Lower lobe of right lung (tissue), 2 donors: ENCODE results near the gene RND3. TPM values are rescaled to one million over a fixed set of nuclear protein-coding genes. Genes with fewer than 3 reads are reported as not detected.

Experiments used
- ATAC-seq, 2 donors: fragments of 200-7000 bp; cut with Tn5 transposase; one replicate each; pipeline ENCODE4 v1.9.1; 2020 to 2022; ENCODE audit warnings: mild to moderate bottlenecking in 2 of 2, moderate library complexity in 2 of 2
- DNase-seq: peaks from one replicate; pipeline ENCODE4 v3.0.0-alpha.2; 2020
- H3K27ac ChIP-seq: fragments of 200-600 bp; one replicate; pipeline ENCODE4 v1.8.0; 2022
- H3K27me3 ChIP-seq: fragments of 200-600 bp; one replicate; pipeline ENCODE4 v1.8.0; 2022; ENCODE audit warnings: low read depth
- H3K36me3 ChIP-seq: fragments of 200-600 bp; one replicate; pipeline ENCODE4 v1.8.0; 2022; ENCODE audit warnings: mild to moderate bottlenecking
- H3K4me1 ChIP-seq: fragments of 200-600 bp; one replicate; pipeline ENCODE4 v1.8.0; 2022
- H3K4me3 ChIP-seq: fragments of 200-600 bp; one replicate; pipeline ENCODE4 v1.8.0; 2022; ENCODE audit warnings: mild to moderate bottlenecking
- H3K9me3 ChIP-seq: fragments of 200-600 bp; one replicate; pipeline ENCODE4 v1.8.0; 2022
- intact Hi-C: fragments of 100-400 bp; cut with DNase I; formaldehyde crosslinking; loops from one replicate; pipeline ENCODE4 v1.11.0; 2022
- total RNA-seq: library from RNA; stranded (reverse); fragmentation: NEBNext Ultra II Directional; extraction: Animal tissue kit (Norgen Biotek cat#: 25700); gene quantifications from one replicate; pipeline ENCODE4 v1.2.1, GENCODE V29; 2021
- TF ChIP-seq, protein P1 (sequence below): fragments of 200-600 bp; IDR thresholded peaks from one replicate; pipeline ENCODE4 v1.8.0; 2022; ENCODE audit warnings: antibody characterized with exemption, mild to moderate bottlenecking
- donor health status: DM: no; HTN: yes; CAD: no; lungs with severe emphysema.

The RND3 gene
- total RNA-seq, 1 donor from 2014 or later = 20.8 TPM

DNA sequence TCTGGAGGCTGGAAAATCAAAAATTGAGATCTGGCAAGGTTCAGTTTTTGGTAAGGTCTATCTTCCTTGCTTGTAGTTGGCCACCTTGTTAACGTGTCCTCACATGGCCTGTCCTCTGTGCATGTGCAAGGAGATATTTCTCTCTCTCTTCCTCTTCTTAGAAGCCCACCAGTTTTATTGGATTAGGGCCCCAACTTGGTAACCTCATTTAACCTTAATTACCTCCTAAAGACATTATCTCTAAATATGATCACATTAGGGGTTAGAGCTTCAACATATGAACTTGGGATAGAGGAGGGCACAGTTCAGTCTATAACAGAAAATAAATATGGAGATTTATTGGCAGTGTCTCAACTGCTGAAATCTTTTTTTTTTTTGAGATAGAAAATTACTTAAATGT, 19.6 kb upstream of the RND3 start:
- Histone ChIP-seq H3K9me3 (no peaks in the 10 kb centered on the region), H3K27me3 (no peaks in the 10 kb centered on the region), H3K4me3 (no peak overlapping the region), H3K27ac (no peak overlapping the region), H3K4me1 (no peaks in the 10 kb centered on the region), H3K36me3 (no peaks in the 10 kb centered on the region)
- DNase-seq (no peak), ATAC-seq (no peak)
- intact Hi-C loops = no loop called here
- TF ChIP-seq, protein P1, sequence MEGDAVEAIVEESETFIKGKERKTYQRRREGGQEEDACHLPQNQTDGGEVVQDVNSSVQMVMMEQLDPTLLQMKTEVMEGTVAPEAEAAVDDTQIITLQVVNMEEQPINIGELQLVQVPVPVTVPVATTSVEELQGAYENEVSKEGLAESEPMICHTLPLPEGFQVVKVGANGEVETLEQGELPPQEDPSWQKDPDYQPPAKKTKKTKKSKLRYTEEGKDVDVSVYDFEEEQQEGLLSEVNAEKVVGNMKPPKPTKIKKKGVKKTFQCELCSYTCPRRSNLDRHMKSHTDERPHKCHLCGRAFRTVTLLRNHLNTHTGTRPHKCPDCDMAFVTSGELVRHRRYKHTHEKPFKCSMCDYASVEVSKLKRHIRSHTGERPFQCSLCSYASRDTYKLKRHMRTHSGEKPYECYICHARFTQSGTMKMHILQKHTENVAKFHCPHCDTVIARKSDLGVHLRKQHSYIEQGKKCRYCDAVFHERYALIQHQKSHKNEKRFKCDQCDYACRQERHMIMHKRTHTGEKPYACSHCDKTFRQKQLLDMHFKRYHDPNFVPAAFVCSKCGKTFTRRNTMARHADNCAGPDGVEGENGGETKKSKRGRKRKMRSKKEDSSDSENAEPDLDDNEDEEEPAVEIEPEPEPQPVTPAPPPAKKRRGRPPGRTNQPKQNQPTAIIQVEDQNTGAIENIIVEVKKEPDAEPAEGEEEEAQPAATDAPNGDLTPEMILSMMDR = no peak

DNA sequence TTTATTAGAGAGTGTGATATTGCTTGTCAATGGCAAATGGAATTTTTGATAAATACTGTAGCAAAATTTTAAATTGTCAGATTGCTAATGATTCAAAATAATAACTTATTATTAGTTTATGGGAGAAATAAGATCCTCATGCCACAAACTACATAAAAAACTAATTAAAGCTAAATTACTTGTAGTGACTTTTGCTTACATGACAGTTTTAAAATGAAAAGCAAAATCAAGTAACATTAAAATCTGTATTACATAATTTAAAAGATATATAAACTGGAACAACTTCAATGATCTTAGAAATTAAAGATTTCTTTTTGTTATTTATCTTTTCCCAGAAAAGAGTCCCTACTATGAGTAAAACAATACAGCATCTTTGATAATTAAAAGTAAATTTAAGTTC, 17.7 kb upstream of the RND3 start:
- intact Hi-C loops = no loop called here
- H3K4me3 ChIP-seq = no peak overlapping the region
- TF ChIP-seq, protein P1 = no peak
- H3K36me3 ChIP-seq = no peaks in the 10 kb centered on the region
- no peaks in the 10 kb centered on the region for H3K4me1 ChIP-seq
- no peak overlapping the region for H3K27ac ChIP-seq
- H3K27me3 ChIP-seq = no peaks in the 10 kb centered on the region
- DNase-seq = no peak
- H3K9me3 ChIP-seq = no peaks in the 10 kb centered on the region
- no peak for ATAC-seq

DNA sequence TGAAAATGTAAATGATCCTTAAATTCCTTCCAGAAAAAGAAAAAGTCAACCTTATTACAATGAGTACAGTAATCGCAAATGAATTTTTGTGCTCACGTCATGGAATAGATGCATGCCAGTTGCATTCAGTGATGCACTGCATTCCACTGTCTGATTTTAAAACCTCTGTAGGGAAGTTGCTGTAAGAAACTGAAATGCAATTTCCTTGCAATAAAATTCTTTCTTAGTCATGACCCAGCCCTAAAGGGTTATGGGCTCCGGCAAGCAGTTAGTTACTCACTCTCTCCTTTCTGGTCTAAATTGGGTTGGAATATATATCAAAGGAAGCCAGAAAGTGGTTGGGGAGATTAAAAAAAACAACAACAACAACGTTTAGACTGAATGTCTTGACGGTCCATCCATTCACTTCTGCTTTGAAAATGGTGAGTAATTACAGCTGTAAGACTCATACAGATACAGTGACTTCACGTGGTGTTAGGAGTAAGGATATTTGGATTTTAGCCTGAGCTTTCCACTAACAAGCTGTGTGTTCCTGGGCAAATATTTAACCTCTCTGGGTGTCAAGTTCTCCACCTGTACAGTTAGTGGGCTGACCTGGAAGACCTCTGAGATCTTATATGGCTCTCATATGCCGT, 8.6 kb upstream of the RND3 start:
- ATAC-seq = no peak
- Histone ChIP-seq H3K4me1 (no peaks in the 10 kb centered on the region), H3K4me3 (no peak overlapping the region), H3K9me3 (no peaks in the 10 kb centered on the region), H3K36me3 (no peaks in the 10 kb centered on the region), H3K27ac (no peak overlapping the region), H3K27me3 (no peaks in the 10 kb centered on the region)
- TF ChIP-seq, protein P1 = no peak
- intact Hi-C loops = no loop called here
- no peak for DNase-seq

DNA sequence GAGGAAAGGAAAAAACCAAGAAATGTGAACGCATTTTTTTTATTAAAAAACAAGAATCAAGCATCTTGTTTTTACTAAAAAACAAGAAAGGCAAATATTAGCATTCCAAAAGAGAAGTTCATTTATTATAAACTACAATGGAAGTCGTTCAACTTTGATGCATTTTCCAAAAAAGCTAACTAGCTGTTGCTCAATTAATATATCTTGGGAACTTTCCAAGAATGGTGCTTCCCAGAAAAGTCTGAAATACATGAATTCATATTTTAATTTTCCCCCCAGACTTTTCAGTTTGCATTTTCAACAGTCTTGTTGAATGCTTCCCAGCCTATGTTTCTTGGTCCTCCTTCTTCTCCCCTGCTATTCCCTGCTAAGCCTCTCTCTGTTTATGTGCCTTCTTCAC, 7.5 kb upstream of the RND3 start:
- intact Hi-C loops = no loop called here

DNA sequence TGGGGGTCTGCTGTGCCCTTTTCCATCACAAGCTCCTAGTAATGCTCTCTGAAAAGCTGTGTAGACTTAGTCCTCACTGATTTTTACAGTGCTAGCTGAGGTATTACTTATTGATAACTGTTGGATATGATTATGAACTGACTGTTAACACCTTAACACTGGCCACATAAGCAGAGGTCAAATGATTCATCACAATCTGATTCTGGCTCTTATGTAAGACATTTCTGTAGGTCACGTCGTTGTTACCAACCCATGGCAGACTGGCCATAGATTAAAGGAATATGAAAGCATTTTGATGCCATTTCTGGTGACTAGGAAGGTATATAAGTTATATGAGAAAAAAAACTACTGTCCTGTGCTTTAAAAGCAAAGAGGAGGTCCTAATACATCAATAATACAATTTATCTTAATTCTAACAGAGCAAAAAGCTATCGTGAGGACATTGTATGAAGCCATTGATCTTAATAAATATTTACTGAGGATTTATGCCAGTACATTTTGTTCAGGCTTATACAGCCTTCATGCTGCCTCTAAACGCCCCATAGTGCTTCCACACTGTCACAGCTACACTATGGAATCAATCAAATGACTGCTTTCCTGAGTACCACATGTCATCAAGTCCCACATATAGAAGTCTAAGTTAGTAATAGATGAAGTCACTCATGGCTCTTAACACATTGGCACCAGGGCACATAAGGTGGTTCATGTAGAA, 6.9 kb upstream of the RND3 start:
- intact Hi-C loops = no loop called here
- ATAC-seq (no peak), DNase-seq (no peak)
- Histone ChIP-seq H3K36me3 (no peaks in the 10 kb centered on the region), H3K4me1 (no peaks in the 10 kb centered on the region), H3K9me3 (no peaks in the 10 kb centered on the region), H3K27ac (no peak overlapping the region), H3K27me3 (no peaks in the 10 kb centered on the region), H3K4me3 (no peak overlapping the region)
- TF ChIP-seq, protein P1 = no peak

More for the DNA sequence above, 7.5 kb upstream of the RND3 start:
- H3K9me3 ChIP-seq = no peaks in the 10 kb centered on the region
- H3K36me3 ChIP-seq = no peaks in the 10 kb centered on the region
- H3K27ac ChIP-seq = no peak overlapping the region
- DNase-seq (no peak), ATAC-seq (no peak)
- TF ChIP-seq, protein P1 = no peak
- H3K4me1 ChIP-seq = no peaks in the 10 kb centered on the region
- no peak overlapping the region for H3K4me3 ChIP-seq
- no peaks in the 10 kb centered on the region for H3K27me3 ChIP-seq
